PFSK-1 (cell line): ENCODE measurements around the gene REXO4.

Experiments used
- FOXP2 ChIP-seq: optimal IDR thresholded peaks from 2 replicates; pipeline ENCODE3; 2011; ENCODE audit warnings: borderline replicate concordance, control low read depth, inconsistent platforms; ENCODE audit not compliant: insufficient read depth; ENCODE audit errors: extremely low read length, extremely low read depth
- POLR2AphosphoS5 ChIP-seq: IDR thresholded peaks from 2 replicates; pipeline ENCODE4 v1.6.1; 2012; ENCODE audit warnings: low read depth, mild to moderate bottlenecking, control low read depth, low read length, moderate library complexity
- SIN3A ChIP-seq: IDR thresholded peaks from 2 replicates; pipeline ENCODE4 v1.6.1; 2012; ENCODE audit warnings: mild to moderate bottlenecking, low read length, moderate library complexity, borderline replicate concordance; ENCODE audit not compliant: insufficient read depth
- TAF1 ChIP-seq: IDR thresholded peaks from 2 replicates; pipeline ENCODE4 v1.6.1; 2012; ENCODE audit warnings: low read length, control low read depth, borderline replicate concordance; ENCODE audit not compliant: insufficient read depth
- TF ChIP-seq, protein P1 (sequence below), 2 experiments: IDR thresholded peaks; 2 replicates each; pipeline versions ENCODE4 v1.6.1 to v1.8.0; 2011 to 2012; ENCODE audit warnings: low read depth in 2 of 2, low read length in 2 of 2, control low read depth in 1 of 2, inconsistent platforms in 1 of 2, mild to moderate bottlenecking in 1 of 2, moderate library complexity in 1 of 2; ENCODE audit not compliant: insufficient read depth in 1 of 2

REXO4 gene

GRCh38 chr9:133356391-133357091 is 61.3 kb downstream of the REXO4 start, which contains the start of the genes SURF1 and SURF2:
SURF1 (minus strand) TSS chr9:133356487; CDS start chr9:133356453, 34 bp downstream.
SURF2 (plus strand) TSS chr9:133356550; CDS start chr9:133356593, 43 bp downstream.
- TF ChIP-seq FOXP2: no peak
- peak; percentile 80 for TF ChIP-seq POLR2AphosphoS5
- TF ChIP-seq, protein P1, sequence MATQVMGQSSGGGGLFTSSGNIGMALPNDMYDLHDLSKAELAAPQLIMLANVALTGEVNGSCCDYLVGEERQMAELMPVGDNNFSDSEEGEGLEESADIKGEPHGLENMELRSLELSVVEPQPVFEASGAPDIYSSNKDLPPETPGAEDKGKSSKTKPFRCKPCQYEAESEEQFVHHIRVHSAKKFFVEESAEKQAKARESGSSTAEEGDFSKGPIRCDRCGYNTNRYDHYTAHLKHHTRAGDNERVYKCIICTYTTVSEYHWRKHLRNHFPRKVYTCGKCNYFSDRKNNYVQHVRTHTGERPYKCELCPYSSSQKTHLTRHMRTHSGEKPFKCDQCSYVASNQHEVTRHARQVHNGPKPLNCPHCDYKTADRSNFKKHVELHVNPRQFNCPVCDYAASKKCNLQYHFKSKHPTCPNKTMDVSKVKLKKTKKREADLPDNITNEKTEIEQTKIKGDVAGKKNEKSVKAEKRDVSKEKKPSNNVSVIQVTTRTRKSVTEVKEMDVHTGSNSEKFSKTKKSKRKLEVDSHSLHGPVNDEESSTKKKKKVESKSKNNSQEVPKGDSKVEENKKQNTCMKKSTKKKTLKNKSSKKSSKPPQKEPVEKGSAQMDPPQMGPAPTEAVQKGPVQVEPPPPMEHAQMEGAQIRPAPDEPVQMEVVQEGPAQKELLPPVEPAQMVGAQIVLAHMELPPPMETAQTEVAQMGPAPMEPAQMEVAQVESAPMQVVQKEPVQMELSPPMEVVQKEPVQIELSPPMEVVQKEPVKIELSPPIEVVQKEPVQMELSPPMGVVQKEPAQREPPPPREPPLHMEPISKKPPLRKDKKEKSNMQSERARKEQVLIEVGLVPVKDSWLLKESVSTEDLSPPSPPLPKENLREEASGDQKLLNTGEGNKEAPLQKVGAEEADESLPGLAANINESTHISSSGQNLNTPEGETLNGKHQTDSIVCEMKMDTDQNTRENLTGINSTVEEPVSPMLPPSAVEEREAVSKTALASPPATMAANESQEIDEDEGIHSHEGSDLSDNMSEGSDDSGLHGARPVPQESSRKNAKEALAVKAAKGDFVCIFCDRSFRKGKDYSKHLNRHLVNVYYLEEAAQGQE (IDR thresholded peaks at IDR 0.05; ENCODE audit: insufficient read depth in 1 of 2, low read depth in 2 of 2, low read length in 2 of 2): no peak
- TF ChIP-seq SIN3A: peak; percentile 39; the same call in 1 of the 2 replicates
- TF ChIP-seq TAF1: peak; percentile 58; the same call in 1 of the 2 replicates
